ENCODE results near the gene TASP1.
"Not testable (repeated sequence)": the region's sequence is repeated elsewhere in the genome, so short reads cannot be mapped to it uniquely, and the experiment has no call there.

TASP1 gene

DNA sequence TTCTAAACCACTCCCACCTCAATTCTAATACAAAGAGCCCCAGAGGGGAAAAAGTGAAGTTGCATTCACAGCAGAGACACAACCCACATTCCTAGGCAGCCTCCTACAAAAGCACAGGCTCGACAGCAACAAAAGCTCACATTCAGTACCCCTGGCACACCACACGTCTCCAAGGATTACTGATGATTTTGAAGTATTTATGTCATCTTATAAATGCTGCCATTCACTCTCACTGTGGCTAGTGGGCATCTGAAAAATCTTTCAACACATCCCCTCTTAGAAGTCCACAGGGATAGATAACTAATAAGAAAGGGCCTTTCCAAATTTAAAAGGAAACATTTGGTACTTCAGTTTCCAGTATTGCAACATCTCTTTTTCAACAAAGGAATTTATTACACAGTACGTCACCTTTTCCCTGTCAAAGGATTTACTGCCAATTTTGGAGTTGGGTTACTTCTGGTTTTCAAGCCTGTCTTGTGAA is 146.7 kb downstream of the TASP1 start:
- no peak for DNase-seq

DNA sequence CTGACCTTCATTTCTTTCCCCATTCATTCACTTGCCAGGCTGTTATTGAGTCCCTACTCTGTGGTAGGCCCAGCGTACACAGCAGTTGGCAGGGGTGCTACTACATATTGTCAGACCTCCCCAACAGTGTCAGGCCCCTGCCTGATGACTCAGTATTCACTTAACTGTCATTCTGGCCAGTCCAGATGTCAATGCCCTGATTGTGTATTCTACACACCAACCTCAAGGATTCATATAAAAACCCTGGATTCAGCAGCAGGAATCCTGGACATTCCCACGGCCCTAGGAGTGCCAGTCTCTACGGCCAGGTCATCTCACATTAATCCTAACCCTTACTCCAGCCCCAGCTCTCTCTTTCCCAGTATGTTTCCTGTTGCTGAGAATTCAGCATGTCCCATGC is 151.5 kb downstream of the TASP1 start:
- DNase-seq, result no peak

DNA sequence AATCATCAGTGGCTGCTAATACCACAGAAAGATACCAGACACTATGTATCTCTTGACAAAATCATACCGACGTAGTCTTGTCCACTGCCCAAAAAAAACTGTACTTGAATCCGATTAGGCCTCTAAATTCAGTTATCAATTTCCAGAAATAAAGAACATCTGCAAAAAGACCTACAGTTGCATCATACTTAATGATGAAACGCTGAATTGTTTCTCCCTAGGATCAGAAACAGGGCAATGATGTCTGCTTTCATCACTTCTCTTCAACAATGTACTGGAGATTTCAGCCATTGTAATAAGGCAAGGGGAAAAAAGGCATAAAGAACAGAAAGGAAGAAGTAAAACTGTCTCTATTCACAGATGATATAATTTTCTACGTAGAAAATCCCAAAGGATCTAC is 152.0 kb downstream of the TASP1 start:
- no peak for DNase-seq

DNA sequence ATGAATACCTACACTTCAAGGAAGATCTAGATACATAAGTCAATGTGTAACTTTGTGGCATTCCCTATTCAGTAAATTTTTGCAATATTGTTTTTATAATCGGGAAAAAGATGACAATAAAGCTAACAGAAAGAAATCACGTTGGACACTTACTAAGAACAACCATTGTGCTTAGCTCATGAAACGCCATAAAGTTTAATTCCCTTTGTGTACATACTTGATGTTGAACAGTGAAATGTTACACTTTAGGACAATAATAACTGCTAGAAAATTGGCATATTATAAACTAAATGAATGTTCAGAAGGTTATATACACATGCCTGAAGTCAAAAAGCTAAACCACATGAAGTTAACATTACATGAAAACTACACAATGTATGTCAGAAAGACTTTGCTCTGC is 153.2 kb downstream of the TASP1 start:
- no peak for DNase-seq

DNA sequence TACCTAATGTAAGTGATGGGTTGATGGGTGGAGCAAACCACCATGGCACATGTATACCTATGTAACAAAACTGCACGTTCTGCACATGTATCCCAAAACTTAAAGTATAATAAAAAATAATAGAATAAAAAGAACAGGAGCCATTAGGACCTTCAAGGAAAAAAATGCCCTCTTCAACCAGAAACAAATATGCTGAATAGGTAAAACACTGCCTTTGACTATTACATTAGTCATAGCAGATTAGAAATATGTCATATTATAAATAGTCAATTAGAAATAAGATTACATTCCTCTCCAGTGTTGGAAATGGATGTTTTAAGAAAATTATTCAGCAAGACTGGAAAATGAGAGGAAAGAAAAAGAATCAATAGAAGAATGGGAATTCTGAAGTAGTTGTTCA is 153.7 kb downstream of the TASP1 start:
- DNase-seq, result not testable (repeated sequence)

DNA sequence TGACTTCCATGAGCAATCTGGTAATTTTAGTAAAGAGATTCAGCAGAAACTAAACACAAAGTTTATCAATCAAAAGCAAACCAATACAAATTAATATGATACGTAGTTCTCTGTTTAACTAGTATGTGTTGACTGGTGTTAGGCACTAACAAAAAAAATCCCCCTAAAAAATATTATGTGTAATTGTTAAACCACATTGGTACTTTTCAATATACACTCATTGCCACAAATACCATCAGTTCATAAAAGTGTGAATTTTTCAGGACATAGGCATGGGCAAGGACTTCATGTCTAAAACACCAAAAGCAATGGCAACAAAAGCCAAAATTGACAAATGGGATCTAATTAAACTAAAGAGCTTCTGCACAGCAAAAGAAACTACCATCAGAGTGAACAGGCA is 155.3 kb downstream of the TASP1 start:
- not testable (repeated sequence) for DNase-seq

DNA sequence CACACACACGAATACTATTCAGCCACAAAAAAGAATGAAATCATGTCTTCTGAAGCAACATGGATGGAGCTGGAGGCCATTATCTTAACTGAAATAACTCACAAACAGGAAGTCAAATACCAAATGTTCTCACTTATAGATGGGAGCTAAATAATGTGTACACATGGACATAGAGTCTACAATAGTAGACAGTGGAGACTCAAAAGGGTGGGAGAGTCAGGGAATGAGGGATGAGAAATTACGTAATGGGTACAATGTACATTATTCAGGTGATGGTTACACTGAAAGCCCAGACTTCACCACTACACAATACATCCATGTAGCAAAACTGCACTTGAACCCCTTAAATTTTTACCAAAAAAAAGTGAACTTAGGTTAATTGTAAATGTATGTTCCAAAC is 160.4 kb downstream of the TASP1 start:
- no peak for DNase-seq

DNA sequence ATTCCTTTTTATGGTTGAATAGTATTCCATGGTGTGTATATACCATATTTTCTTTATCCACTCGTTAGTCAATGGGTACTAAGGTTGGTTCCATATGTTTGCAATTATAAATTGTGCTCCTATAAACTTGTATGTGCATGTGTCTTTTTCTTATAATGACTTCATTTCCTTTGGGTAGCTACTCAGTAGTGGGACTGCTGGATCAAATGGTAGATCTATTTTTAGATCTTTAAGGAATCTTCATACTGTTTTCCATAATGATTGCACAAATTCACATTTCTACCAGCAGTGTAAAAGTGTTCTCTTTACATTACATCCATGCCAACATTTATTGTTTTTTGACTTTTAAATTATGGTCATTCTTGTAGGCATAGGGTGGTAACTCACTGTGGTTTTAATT is 164.3 kb downstream of the TASP1 start:
- no peak for DNase-seq

DNA sequence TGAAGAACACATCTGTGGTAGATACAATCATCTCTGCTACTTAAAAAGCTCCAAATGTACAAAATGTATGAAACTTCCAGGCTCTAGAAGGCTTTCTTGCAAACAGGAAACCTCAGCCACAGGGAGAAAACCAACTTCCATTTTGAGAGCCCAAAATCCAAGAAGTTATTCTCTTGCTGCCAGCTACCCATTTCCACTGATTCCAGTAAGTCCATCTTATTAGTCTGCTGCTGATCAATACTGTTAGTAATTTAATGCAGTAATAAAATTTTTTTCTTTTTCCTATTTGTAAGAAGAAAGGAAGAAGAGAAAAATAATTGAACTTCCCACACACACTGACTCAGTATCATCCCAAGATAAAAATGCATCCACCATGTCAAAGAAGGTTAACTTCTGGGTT is 169.5 kb downstream of the TASP1 start:
- DNase-seq, result no peak

DNA sequence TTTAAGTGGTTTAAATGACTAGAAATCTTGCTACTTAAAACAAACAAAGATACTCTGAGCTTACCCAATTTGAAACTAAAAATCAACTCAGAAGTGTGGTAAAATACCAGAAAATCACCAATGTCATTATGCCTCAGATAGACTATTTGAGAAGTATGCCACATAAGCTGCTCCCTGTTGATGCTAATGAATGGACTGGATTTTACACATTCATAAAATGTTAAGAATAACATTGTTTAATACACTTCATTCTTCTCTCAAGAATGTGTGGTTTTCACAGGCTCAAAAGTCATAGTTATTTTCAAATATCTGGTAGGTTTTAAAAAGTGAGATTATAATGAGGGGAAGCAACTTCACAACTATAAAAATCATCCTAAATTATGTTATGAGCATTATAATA is 170.6 kb downstream of the TASP1 start:
- DNase-seq, result no peak

DNA sequence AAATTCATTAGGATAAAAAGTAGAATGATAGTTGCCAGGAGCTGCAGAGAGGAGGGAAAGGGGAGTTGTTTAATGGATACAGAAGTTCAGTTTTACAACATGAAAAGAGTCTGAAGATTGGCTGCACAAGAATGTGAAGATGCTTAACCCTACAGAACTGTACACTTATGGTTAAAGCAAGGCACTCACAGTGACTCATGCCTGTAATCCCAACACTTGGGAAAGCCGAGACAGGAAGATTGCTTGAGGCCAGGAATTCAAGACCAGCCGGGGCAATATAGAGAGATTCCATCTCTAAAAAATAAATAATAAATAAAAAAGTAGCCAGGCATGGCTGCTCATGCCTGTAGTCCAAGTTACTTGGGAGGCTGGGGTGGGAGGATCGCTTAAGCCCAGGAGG is 174.0 kb downstream of the TASP1 start:
- no peak for DNase-seq

DNA sequence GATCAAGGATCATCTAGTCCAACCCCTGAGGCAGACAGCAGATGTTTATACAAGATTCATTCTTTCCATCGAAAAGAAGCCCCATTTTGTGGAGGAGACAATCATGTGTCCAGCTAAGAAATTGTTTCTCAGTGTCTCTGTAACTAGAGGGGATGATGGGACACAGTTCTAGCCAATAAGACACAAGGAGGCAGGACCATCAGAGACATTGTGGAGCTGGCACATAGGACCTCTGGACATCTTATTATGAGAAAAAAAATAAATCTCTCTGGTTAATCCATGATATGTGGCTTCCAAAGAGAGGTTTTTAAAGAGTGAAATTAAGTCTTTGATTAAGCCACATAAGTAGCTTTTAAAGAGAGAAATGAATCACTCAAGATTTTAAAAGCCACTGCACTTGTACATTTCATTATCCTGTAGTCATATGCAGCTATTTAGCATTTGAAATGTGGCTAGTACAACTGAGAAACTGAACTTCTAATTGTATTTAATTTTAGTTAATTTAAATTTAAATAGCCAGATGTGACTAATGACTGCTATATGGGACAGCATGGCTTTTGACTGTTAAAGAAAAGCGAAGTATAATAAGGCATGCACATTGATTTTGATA is 176.8 kb downstream of the TASP1 start:
- no peak for DNase-seq

DNA sequence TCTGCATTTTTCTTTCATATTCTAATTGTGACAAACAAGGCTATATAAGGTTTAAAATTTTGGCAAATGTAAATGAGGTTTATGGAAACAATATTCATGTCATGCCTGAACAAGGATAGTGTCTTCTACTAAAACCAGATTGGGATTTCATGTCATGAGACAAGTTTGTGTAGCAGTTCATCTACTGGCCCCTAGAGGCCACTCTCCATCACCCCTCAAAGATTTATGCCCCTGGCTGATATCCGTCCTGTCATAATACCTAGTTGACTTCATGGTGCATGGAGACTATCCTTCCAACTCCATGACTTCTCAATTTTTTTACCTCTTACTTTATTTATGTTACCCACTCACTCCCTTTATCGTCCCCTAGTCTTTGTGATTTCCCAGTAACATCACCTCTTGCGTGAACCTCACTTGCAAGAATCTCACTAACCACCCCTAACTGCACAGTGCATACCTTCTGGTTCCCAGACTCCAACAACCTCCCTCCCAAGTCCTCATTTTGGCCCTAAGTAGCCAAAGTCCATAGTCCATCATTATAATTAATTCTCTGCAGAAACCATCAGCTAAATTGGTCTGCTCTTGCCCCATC is 179.8 kb downstream of the TASP1 start:
- DNase-seq, result peak in 1 of 5 donors; percentile 7

DNA sequence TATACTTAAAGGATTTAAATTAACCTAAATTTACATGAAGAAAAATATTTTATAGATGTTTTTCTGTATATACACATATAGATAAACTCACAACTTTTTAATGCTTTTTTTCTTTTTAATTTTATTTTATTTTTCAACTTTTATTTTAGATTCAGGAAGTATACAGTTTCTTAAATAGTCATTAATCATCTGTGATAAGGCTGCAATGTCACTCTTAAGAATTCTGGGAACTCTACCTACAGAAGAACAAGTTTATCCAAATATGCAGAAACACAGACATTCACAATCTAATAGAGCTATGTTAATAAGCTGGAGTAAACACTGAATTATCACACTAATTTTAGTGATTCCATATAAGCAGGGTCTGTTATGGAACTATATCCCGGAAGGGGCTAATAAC is 181.2 kb downstream of the TASP1 start:
- DNase-seq, result no peak

DNA sequence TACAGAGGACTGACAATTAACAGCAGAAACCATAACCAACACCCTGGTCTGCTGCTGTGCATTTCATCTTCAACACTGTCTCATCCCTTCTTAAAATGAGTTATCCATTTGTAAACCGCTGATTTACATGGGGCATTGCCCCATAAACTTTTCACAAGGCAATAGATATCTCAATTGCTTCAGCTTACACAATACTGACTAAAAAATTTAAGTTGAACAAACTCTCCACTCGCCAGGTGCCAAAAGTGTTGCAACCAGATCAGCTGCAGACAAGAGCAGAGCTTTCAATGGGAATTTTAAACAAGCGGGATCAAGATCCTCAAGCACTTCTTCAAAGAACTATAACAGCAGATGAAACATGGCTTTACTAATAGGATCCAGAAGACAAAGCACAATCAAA is 183.0 kb downstream of the TASP1 start:
- DNase-seq, result no peak

DNA sequence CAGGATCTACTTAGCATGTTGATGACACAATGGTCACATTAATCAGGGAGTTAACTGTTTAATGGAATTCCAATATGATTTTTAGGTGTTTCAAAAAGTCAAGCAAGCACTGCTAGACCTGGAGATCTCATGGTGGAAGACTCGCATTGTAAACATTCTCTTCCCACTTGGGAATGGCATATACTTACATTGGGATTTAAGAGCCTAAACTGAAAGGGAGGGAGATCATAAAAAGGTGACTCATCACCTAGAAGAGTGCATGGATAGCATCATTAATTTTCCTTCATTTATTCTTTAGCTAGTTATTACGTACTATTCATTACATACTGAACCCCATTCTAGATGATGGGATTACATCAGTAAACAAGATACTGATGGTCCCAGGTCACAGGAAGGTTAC is 185.4 kb downstream of the TASP1 start:
- no peak for DNase-seq

DNA sequence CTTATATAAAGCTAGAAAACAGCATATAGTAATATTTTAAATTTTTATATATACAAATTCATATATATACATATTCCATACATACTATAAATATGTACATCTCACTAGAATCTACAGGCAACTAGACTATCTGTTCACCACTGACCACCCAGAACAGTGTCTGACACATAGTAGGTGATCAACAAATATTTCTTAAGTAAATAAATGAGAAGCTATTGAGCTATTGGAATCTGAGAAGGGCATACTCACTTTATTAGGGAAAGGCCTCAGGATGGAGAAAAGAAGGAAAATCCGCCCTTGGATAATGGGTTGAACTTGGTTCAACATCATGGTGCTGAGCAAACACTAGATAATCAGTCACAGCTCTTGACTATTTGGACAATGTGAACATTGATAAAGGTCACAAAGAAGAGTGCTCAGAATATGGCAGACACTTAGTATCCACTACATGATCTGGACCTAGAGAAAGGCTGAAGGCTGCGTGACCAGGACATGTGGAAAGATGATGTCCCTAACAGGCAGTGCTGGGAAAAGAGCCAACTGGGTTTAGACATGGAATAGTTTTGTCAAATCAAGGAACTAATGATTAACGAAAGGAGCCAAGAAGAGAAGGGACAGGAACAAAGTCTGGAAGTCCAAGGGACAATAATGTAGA is 186.1 kb downstream of the TASP1 start:
- no peak for DNase-seq

DNA sequence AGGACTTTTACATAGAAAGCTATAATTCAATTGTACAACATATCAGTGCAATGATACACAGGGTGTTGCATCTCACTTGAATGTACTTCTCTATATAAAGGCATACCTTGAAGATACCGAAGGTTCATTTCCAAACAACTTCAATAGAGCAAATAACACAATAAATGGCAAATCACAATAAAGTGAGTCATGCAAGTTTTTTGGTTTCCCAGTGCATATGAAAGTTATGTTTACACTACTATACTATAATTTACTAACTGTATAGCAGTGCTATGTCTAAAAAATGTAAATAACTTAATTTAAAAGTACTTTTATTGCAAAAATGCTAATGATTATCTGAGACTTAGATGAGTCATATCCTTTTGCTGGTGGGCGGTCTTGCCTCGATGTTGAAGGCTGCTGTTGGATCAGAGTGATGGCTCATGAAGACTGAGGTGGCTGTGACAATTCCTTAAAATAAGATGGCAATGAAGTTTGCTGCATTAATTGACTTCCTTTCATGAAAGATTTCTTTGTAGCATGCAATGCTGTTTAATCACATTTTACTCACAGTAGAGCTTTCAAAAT is 188.8 kb downstream of the TASP1 start:
- DNase-seq, result no peak

DNA sequence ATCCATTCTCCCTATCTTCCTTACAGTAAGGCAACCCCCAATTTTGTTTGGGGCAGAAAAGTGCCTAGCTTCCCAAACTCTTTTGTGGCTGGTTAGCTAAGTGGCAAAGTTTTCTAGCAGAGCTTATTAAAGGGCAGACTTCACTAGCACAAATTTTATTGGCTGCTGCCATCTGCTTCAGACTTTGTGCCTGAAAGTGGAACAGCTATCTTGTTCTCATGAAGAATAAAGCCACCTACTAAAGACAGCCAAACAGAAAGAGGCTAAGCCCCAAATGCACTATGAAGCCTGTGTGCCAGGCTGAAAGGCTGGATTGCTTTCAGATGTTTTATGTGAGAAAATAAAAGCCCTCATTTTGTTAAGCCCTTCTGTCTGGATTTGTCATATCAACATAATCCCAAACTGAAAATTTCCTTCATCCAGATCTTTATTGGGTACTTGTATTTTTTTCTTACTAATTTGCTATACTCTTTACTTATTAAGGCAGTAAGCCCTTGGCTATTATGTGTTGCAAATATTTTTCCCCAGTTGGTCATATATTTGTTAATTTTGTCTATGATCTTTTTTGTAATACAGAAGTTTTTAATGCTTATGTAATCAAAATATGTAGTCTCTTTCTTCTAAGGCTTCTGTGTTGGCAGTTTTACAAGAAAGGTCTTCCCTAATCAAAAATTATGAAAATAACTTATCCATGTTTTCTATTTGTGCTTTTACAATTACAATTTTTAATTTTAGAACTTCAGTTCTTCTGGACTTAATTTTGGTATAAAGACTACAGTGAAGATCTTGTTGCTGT is 191.1 kb downstream of the TASP1 start:
- DNase-seq, result no peak

DNA sequence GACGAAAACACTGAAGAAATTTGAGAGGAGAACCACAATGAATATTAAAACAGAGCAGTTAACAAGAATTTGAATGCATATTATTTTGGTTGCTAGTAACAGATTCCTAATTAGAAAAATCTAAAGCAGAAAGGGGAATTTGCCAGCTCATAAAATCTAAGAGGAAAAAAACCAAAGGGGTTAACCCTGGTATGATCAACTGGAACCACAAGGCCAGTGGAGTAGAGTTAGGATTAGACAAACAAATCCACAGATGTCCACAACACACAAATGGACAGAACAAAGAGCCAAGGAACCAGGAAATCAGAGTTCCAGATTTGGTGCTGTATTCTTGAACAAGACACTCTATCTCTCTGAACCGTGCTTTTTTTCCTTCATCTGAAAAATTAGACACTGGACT is 195.0 kb downstream of the TASP1 start:
- DNase-seq, result no peak

DNA sequence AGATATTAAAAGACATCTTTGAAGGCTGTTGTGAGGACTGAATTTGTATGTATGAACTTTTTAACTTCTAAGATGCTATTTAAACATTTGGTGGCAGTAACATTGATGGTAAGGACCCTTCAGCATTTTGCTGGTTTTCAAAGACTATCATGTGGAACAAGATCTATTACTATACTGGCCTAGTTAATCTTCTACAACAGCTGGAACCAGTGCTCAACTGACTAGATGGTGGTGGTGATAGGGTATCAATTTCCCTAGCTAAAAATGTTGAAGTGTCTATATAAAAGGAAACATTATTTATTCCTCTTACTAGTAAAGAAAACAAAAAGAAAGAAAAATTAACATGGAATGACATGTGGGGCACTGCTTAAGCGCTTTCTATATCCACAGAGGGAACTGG is 195.7 kb downstream of the TASP1 start:
- DNase-seq, result no peak

DNA sequence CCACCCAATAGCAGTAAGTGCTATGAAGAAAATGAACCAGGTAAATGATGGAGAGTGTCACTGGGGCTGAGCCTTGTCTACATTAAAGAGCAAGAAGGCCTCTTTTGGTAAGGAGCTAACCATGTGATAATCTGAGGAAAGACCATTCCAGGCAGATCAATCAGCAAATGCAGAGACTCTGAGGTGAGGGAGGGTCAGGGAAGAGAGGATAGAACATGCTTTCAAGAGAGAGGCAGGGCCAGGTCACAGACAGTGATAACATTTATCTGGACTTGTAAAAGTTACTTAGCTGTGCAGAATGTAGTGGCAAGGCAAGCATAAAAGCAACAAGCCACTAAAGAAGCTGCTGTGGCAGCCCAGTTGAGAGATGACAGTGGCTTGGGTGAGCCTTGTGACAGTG is 197.3 kb downstream of the TASP1 start:
- DNase-seq, result no peak

DNA sequence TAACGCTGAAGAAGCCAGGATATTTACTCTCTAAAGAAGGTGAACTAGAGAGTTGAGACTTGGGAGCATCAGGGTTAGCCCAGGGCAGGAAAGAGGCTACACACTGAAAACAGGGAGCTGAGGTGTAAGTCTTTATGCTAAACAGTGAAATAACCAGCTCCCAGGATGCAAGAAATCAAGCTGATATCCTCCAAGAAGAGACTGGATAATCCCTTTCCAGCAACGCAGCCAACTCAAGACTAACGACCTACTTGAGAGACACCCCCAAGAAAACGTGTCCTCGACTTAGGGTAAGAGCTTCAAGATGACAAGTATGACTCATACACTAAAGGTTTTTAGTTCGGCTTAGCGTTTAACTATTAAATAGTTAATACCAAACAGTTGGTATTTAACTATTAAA is 202.2 kb downstream of the TASP1 start:
- DNase-seq, result no peak

Data from T-helper 1 cell (primary cell).